Measurements from ENCODE around the gene CEACAM4.

Gene CEACAM4

GRCh38 chr19:41595890-41596280, 31.0 kb downstream of the CEACAM4 start:
- Histone ChIP-seq H3K4me2 (ENCODE audit: low read length) (no peak overlapping the region), H3K79me1 (ENCODE audit: low read length) (no peaks in the 10 kb centered on the region), H3K27me3 (ENCODE audit: insufficient read depth, low read length, poor library complexity) (no peaks in the 10 kb centered on the region), H2BK120ac (ENCODE audit: low read depth, low read length) (no peak overlapping the region), H3K4me3 (ENCODE audit: low read length) (no peak overlapping the region), H2BK5ac (ENCODE audit: low read length) (no peak overlapping the region), H3K27ac (ENCODE audit: low read depth, low read length) (no peak overlapping the region), H3K9ac (ENCODE audit: low read length) (no peak overlapping the region), H2AK5ac (ENCODE audit: low read length) (no peak overlapping the region), H3K56ac (ENCODE audit: low read length) (no peak overlapping the region), H2BK15ac (replicated peaks; ENCODE audit: low read depth) (no peak overlapping the region), H4K8ac (ENCODE audit: low read depth, low read length) (no peak overlapping the region), H3K4ac (ENCODE audit: low read depth, low read length) (no peak overlapping the region), H3K36me3 (ENCODE audit: control insufficient read depth, insufficient read depth, low read length) (no peaks in the 10 kb centered on the region), H3K79me2 (ENCODE audit: control insufficient read depth, insufficient read depth, low read length) (no peaks in the 10 kb centered on the region), H4K5ac (ENCODE audit: low read length) (no peak overlapping the region), H3K23ac (ENCODE audit: low read length) (no peak overlapping the region), H3K18ac (ENCODE audit: low read length) (no peak overlapping the region), H3K4me1 (ENCODE audit: control insufficient read depth, low read depth, low read length) (no peaks in the 10 kb centered on the region)
- no peak for DNase-seq
- WGBS (ENCODE audit: extremely low coverage, insufficient coverage, low lambda C conversion rate): no CpG with 5 or more reads among the region's 3 CpGs

DNA sequence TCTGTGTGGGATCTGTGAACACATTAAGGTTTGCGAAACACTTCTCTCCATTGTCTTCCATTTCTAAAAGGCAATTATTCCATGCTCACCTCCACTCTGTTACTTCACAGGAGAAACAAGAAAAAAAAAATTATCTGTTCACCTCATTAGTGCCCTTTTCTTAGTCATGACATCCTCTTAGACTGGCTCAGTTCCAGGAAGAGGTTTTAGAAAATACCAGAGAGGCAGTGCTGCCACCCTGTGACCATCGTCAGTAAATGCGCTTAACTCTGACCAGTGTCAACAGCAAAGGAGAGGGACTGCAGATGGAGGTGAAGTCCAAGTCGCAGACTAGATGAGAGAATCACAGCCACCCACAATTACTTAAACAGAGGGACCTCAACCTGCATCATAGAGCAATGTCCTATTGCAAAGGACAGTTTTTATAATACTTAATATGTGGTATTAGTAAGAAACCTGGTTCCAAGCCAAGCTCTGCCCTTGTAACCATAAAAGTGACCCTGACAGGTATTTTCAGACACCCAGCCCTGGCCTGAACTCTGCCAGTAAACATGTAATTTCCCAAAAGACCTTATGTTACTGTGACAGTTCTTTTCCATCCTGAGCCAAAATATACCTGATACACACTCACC, 31.5 kb downstream of the CEACAM4 start:
- H3K9ac ChIP-seq (ENCODE audit: low read length): no peak overlapping the region
- H3K18ac ChIP-seq (ENCODE audit: low read length): no peak overlapping the region
- no peak overlapping the region for H3K56ac ChIP-seq (ENCODE audit: low read length)
- H3K79me1 ChIP-seq (ENCODE audit: low read length): no peaks in the 10 kb centered on the region
- no peak overlapping the region for H3K4me2 ChIP-seq (ENCODE audit: low read length)
- no peak overlapping the region for H3K23ac ChIP-seq (ENCODE audit: low read length)
- no peak overlapping the region for H2BK5ac ChIP-seq (ENCODE audit: low read length)
- no peak overlapping the region for H3K4me3 ChIP-seq (ENCODE audit: low read length)
- DNase-seq: peak; percentile 62
- H4K5ac ChIP-seq (ENCODE audit: low read length): no peak overlapping the region
- WGBS (ENCODE audit: extremely low coverage, insufficient coverage, low lambda C conversion rate): no CpG with 5 or more reads among the region's 4 CpGs
- H3K36me3 ChIP-seq (ENCODE audit: control insufficient read depth, insufficient read depth, low read length): no peaks in the 10 kb centered on the region
- H3K27me3 ChIP-seq (ENCODE audit: insufficient read depth, low read length, poor library complexity): no peaks in the 10 kb centered on the region
- no peak overlapping the region for H2BK15ac ChIP-seq (replicated peaks; ENCODE audit: low read depth)
- no peak overlapping the region for H3K4ac ChIP-seq (ENCODE audit: low read depth, low read length)
- no peak overlapping the region for H2BK120ac ChIP-seq (ENCODE audit: low read depth, low read length)
- H3K79me2 ChIP-seq (ENCODE audit: control insufficient read depth, insufficient read depth, low read length): no peaks in the 10 kb centered on the region
- H3K4me1 ChIP-seq (ENCODE audit: control insufficient read depth, low read depth, low read length): no peaks in the 10 kb centered on the region
- no peak overlapping the region for H4K8ac ChIP-seq (ENCODE audit: low read depth, low read length)
- H3K27ac ChIP-seq (ENCODE audit: low read depth, low read length): no peak overlapping the region
- no peak overlapping the region for H2AK5ac ChIP-seq (ENCODE audit: low read length)

GRCh38 chr19:41591951-41592562, 34.8 kb downstream of the CEACAM4 start:
- Histone ChIP-seq H2BK5ac (ENCODE audit: low read length) (no peak overlapping the region), H3K23ac (ENCODE audit: low read length) (no peak overlapping the region)
- DNase-seq: no peak

DNA sequence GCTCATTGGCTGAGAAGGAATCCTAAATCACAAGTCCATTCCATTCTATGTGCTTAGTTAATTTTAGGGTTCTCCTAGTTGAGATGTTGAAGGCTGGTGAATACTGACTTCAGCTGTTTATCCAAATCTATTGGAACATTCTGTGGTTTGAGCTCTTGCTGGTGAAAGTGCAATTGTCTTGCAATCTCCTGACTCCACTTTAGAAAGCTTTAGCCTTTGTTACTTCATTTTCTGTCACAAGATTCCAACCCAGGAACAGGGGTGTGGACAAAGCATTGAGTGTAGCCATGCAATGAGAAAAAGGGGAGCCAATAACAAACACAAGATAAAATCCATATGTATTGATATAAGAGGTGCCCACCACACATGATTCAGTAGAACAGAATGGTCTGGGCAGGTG, 35.9 kb downstream of the CEACAM4 start:
- H2BK5ac ChIP-seq (ENCODE audit: low read length): no peak overlapping the region
- H3K4me1 ChIP-seq (ENCODE audit: control insufficient read depth, low read depth, low read length): no peaks in the 10 kb centered on the region
- H3K18ac ChIP-seq (ENCODE audit: low read length): no peak overlapping the region
- no peak overlapping the region for H2AK5ac ChIP-seq (ENCODE audit: low read length)
- no peaks in the 10 kb centered on the region for H3K27me3 ChIP-seq (ENCODE audit: insufficient read depth, low read length, poor library complexity)
- H3K4me2 ChIP-seq (ENCODE audit: low read length): no peak overlapping the region
- no peak overlapping the region for H3K4ac ChIP-seq (ENCODE audit: low read depth, low read length)
- DNase-seq: no peak
- no peak overlapping the region for H3K27ac ChIP-seq (ENCODE audit: low read depth, low read length)
- no peak overlapping the region for H3K56ac ChIP-seq (ENCODE audit: low read length)
- H4K8ac ChIP-seq (ENCODE audit: low read depth, low read length): no peak overlapping the region
- H4K5ac ChIP-seq (ENCODE audit: low read length): no peak overlapping the region
- no peaks in the 10 kb centered on the region for H3K79me2 ChIP-seq (ENCODE audit: control insufficient read depth, insufficient read depth, low read length)
- no peaks in the 10 kb centered on the region for H3K79me1 ChIP-seq (ENCODE audit: low read length)
- no peak overlapping the region for H2BK15ac ChIP-seq (replicated peaks; ENCODE audit: low read depth)
- no peak overlapping the region for H3K9ac ChIP-seq (ENCODE audit: low read length)
- H3K23ac ChIP-seq (ENCODE audit: low read length): no peak overlapping the region
- H3K4me3 ChIP-seq (ENCODE audit: low read length): no peak overlapping the region
- no peak overlapping the region for H2BK120ac ChIP-seq (ENCODE audit: low read depth, low read length)
- H3K36me3 ChIP-seq (ENCODE audit: control insufficient read depth, insufficient read depth, low read length): no peaks in the 10 kb centered on the region

More at GRCh38 chr19:41591951-41592562, 34.8 kb downstream of the CEACAM4 start:
- Histone ChIP-seq H2BK120ac (ENCODE audit: low read depth, low read length) (no peak overlapping the region), H3K79me2 (ENCODE audit: control insufficient read depth, insufficient read depth, low read length) (no peaks in the 10 kb centered on the region), H3K56ac (ENCODE audit: low read length) (no peak overlapping the region), H4K8ac (ENCODE audit: low read depth, low read length) (no peak overlapping the region), H4K5ac (ENCODE audit: low read length) (no peak overlapping the region), H3K18ac (ENCODE audit: low read length) (no peak overlapping the region), H2BK15ac (replicated peaks; ENCODE audit: low read depth) (no peak overlapping the region), H3K4me2 (ENCODE audit: low read length) (no peak overlapping the region), H3K4me3 (ENCODE audit: low read length) (no peak overlapping the region), H3K4ac (ENCODE audit: low read depth, low read length) (no peak overlapping the region), H3K79me1 (ENCODE audit: low read length) (no peaks in the 10 kb centered on the region), H3K36me3 (ENCODE audit: control insufficient read depth, insufficient read depth, low read length) (no peaks in the 10 kb centered on the region), H3K4me1 (ENCODE audit: control insufficient read depth, low read depth, low read length) (no peaks in the 10 kb centered on the region), H3K27ac (ENCODE audit: low read depth, low read length) (no peak overlapping the region), H3K9ac (ENCODE audit: low read length) (no peak overlapping the region), H3K27me3 (ENCODE audit: insufficient read depth, low read length, poor library complexity) (no peaks in the 10 kb centered on the region), H2AK5ac (ENCODE audit: low read length) (no peak overlapping the region)
- no CpG with 5 or more reads among the region's 5 CpGs for WGBS (ENCODE audit: extremely low coverage, insufficient coverage, low lambda C conversion rate)

DNA sequence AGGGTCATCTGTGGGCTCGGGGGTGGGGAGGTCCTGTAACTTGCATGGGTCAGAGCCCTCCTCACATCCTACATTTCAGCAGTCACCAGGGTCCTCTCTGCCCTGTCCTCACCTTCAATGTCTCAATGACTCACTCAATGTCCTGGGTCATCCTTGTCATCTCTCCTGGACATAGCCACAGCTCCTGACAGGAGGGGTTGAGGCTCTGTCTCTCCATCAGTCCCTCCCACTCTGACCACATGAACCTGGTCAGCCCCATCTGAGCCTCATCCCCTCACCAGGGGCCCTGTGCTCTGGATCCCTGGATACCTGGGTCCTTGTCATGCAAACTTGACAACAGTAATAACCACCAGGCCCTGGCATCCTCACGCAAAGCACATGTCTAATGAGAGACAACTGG, 37.5 kb downstream of the CEACAM4 start:
- Histone ChIP-seq H3K56ac (ENCODE audit: low read length) (no peak overlapping the region), H2BK5ac (ENCODE audit: low read length) (no peak overlapping the region), H2AK5ac (ENCODE audit: low read length) (no peak overlapping the region), H3K4me2 (ENCODE audit: low read length) (no peak overlapping the region), H3K4me3 (ENCODE audit: low read length) (no peak overlapping the region), H3K18ac (ENCODE audit: low read length) (no peak overlapping the region), H3K27me3 (ENCODE audit: insufficient read depth, low read length, poor library complexity) (no peaks in the 10 kb centered on the region), H3K79me1 (ENCODE audit: low read length) (no peaks in the 10 kb centered on the region), H4K8ac (ENCODE audit: low read depth, low read length) (no peak overlapping the region), H2BK15ac (replicated peaks; ENCODE audit: low read depth) (no peak overlapping the region), H3K9ac (ENCODE audit: low read length) (no peak overlapping the region), H3K79me2 (ENCODE audit: control insufficient read depth, insufficient read depth, low read length) (no peaks in the 10 kb centered on the region), H3K36me3 (ENCODE audit: control insufficient read depth, insufficient read depth, low read length) (no peaks in the 10 kb centered on the region), H3K27ac (ENCODE audit: low read depth, low read length) (no peak overlapping the region), H2BK120ac (ENCODE audit: low read depth, low read length) (no peak overlapping the region), H3K4me1 (ENCODE audit: control insufficient read depth, low read depth, low read length) (no peaks in the 10 kb centered on the region), H3K23ac (ENCODE audit: low read length) (no peak overlapping the region), H4K5ac (ENCODE audit: low read length) (no peak overlapping the region), H3K4ac (ENCODE audit: low read depth, low read length) (no peak overlapping the region)
- DNase-seq: no peak
- no CpG with 5 or more reads among the region's 2 CpGs for WGBS (ENCODE audit: extremely low coverage, insufficient coverage, low lambda C conversion rate)

Data from mesendoderm (in vitro differentiated cells).